K562 (cell line): Measurements from ENCODE around the gene RBM20. TPM values are rescaled to one million over a fixed set of nuclear protein-coding genes. Genes with fewer than 3 reads are reported as not detected.

ENCODE experiments used
- ATF1 ChIP-seq, 2 experiments: fragments of 450-650 bp in 1 of 2; IDR thresholded peaks; 2 replicates each; pipeline ENCODE4 v1.6.1; 2016; ENCODE audit warnings: missing compliant biosample characterization in 1 of 2, missing genetic modification characterization in 1 of 2
- CEBPG ChIP-seq, 3 experiments: fragments of 200-800 bp in 1 of 3; sonication (Bioruptor generic) in 1 of 3; sonication (generic) in 1 of 3; formaldehyde crosslinking in 1 of 3; IDR thresholded peaks in 2 of 3; conservative IDR thresholded peaks in 1 of 3; 2 replicates each; pipeline versions ENCODE4 v1.6.1 to v1.8.0; 2016 to 2022; ENCODE audit warnings: missing compliant biosample characterization in 2 of 3, missing genetic modification characterization in 2 of 3, mild to moderate bottlenecking in 1 of 3, missing genetic modification reagents in 1 of 3
- CREB1 ChIP-seq, 2 experiments: sonication (generic) in 1 of 2; formaldehyde crosslinking in 1 of 2; IDR thresholded peaks; 2 replicates each; pipeline versions ENCODE4 v1.6.1 to v1.8.0; 2012 to 2022; ENCODE audit warnings: inconsistent platforms in 1 of 2, mild to moderate bottlenecking in 1 of 2, missing genetic modification reagents in 1 of 2, moderate library complexity in 1 of 2
- EWSR1 ChIP-seq: fragments of 450-650 bp; IDR thresholded peaks from 2 replicates; pipeline ENCODE4 v1.6.1; 2018; ENCODE audit warnings: borderline replicate concordance, mild to moderate bottlenecking, low read depth, moderate library complexity; ENCODE audit not compliant: partially characterized antibody
- HOXB6 ChIP-seq: fragments of 250-450 bp; sonication (Bioruptor Pico); IDR thresholded peaks from 2 replicates; pipeline ENCODE4 v1.5.1; 2022; ENCODE audit warnings: mild to moderate bottlenecking, borderline replicate concordance
- KAT2B ChIP-seq: IDR thresholded peaks from one replicate; pipeline ENCODE4 v1.6.1; 2012; ENCODE audit warnings: low read depth, mild to moderate bottlenecking, control low read depth, inconsistent platforms, low read length, moderate library complexity
- KLF1 ChIP-seq: fragments of 450-650 bp; IDR thresholded peaks from 2 replicates; pipeline ENCODE4 v1.6.1; 2016; ENCODE audit warnings: missing genetic modification characterization, missing compliant biosample characterization
- NR2C1 ChIP-seq, 2 experiments: fragments of 450-650 bp; IDR thresholded peaks; 2 replicates each; pipeline ENCODE4 v1.6.1; 2017; ENCODE audit warnings: mild to moderate bottlenecking in 2 of 2, antibody characterized with exemption in 1 of 2, inconsistent platforms in 1 of 2, missing compliant biosample characterization in 1 of 2, missing genetic modification characterization in 1 of 2
- POLR2G ChIP-seq: fragments of 200-400 bp; formaldehyde crosslinking; IDR thresholded peaks from 2 replicates; pipeline ENCODE4 v1.6.1; 2017; ENCODE audit warnings: low read depth, mild to moderate bottlenecking, antibody characterized with exemption, low read length, moderate library complexity
- PRDM10 ChIP-seq: fragments of 450-650 bp; IDR thresholded peaks from 2 replicates; pipeline ENCODE4 v1.6.1; 2018; ENCODE audit not compliant: partially characterized antibody
- ZC3H4 ChIP-seq: sonication (generic); formaldehyde crosslinking; IDR thresholded peaks from 2 replicates; pipeline ENCODE4 v1.9.0; 2021; ENCODE audit warnings: missing genetic modification reagents, borderline replicate concordance
- ZNF253 ChIP-seq: fragments of 250-450 bp; sonication (Bioruptor Pico); conservative IDR thresholded peaks from 2 replicates; pipeline ENCODE4 v1.6.1; 2021; ENCODE audit warnings: mild to moderate bottlenecking
- ZNF717 ChIP-seq: fragments of 250-450 bp; sonication (Bioruptor Pico); IDR thresholded peaks from 2 replicates; pipeline ENCODE4 v1.5.0; 2021
- polyA plus RNA-seq, 8 experiments: library from polyadenylated mRNA; depleted of rRNA in 4 of 8; stranded (reverse) in 5 of 8; unstranded in 3 of 8; fragments of >200 nt; fragmentation: Nextera tagmentation in 2 of 8; fragmentation: Illumina TruSeq in 1 of 8; extraction: Ambion mirVana in 2 of 8; extraction: Trizol in 1 of 8; gene quantifications; 2 replicates each; pipeline versions ENCODE4 v1.2.1 to v1.2.3, GENCODE V29; 2011 to 2014; ENCODE audit warnings: inconsistent platforms in 1 of 8, missing spikeins in 1 of 8
- total RNA-seq, 7 experiments: library from RNA; depleted of rRNA in 6 of 7; stranded (reverse); fragments of >200 nt in 6 of 7; fragmentation: Illumina TruSeq in 2 of 7; extraction: Trizol in 2 of 7; gene quantifications; 2 replicates each; pipeline versions ENCODE4 v1.2.1 to v1.2.3, GENCODE V29; 2011 to 2021; ENCODE audit warnings: low replicate concordance in 1 of 7

Gene RBM20
- total and polyA plus RNA-seq, 9 of the 15 experiments (the other 6 are each of a cell fraction or from before 2014, with no cell fraction given), result 0.63 to 5.7 (median 3.2) TPM

DNA sequence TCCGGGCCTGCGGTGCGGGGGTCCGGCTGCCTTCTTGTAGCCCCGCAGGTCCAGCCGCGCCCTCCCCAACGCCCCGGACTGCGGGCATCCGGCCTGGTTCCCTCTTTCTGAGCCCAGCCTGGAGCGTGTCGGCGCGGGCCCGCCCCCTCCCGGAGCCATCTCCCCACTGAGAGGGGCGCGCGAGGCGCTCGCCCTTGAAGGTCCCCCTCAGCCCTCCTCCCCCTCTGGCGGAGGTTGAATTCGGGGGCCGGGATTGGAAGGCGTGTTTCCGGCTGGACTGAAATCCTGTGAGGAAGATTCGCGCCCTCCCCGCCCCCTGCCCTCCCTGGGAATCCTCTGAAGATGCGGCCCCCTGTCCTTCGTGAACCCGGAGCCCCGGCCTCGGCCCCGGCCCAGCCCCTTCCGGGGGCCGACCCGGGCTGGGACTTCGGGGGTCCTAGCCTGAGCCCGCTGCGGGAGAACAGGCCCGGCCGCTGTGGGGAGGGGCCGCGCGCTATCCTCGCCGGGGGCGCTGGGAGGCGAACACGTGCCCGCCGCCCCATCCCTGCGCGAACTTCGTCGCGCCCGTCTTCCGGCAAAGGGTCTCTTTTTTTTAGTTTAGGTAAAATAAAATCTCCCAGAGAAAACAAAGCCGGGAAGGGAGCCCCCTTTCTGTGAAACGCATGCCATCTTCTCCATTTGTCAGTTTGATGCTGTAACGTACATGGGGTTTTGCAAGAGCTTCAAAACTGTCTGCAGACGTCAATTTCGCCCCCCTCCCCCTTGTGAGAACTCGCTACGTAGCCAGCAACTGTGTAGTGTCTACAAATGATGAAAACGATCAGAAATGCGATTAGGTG, 228.2 kb downstream of the RBM20 start (continued):
- TF ChIP-seq POLR2G, result peak; percentile 91
- no peak for TF ChIP-seq KAT2B
- TF ChIP-seq ATF1 (CRISPR knock-in tag; IDR thresholded peaks at IDR 0.05), result no peak
- peak; percentile 92 for TF ChIP-seq ATF1 (tag; IDR thresholded peaks at IDR 0.05)
- peak; percentile 86 for TF ChIP-seq CEBPG (CRISPR knock-in tag; IDR thresholded peaks at IDR 0.05)
- TF ChIP-seq CEBPG (tag; conservative IDR thresholded peaks at IDR 0.05 in 1 of 2, IDR thresholded peaks at IDR 0.05 in 1 of 2), result peak; percentile 60 to 69
- no peak for TF ChIP-seq KLF1 (tag)
- TF ChIP-seq CREB1 (IDR thresholded peaks at IDR 0.05), result peak; percentile 79
- peak; percentile 36; the same call in 1 of the 2 replicates for TF ChIP-seq CREB1 (CRISPR knock-in tag; IDR thresholded peaks at IDR 0.05)
- TF ChIP-seq ZC3H4 (CRISPR knock-in tag), result peak; percentile 22; the same call in 1 of the 2 replicates
- TF ChIP-seq EWSR1, result no peak
- TF ChIP-seq ZNF253 (CRISPR knock-in tag), result no peak
- no peak for TF ChIP-seq HOXB6 (CRISPR knock-in tag)
- peak; percentile 90 for TF ChIP-seq PRDM10
- no peak for TF ChIP-seq ZNF717 (CRISPR knock-in tag)
- TF ChIP-seq NR2C1 (IDR thresholded peaks at IDR 0.05), result no peak
- no peak for TF ChIP-seq NR2C1 (tag; IDR thresholded peaks at IDR 0.05)
